Testis (tissue), 3 donors: Measurements from ENCODE around the gene CDH4. TPM values are rescaled to one million over a fixed set of nuclear protein-coding genes. Genes with fewer than 3 reads are reported as not detected.

Experiments
- DNase-seq: peaks from one replicate; pipeline ENCODE4 v3.0.0-alpha.2; 2019
- H3K27ac ChIP-seq, 2 donors: fragments of 200-600 bp; sonication (generic); one replicate each; pipeline ENCODE4 v1.5.1; 2019
- H3K27me3 ChIP-seq: fragments of 200-600 bp; sonication (generic); one replicate; pipeline ENCODE4 v1.5.1; 2019
- H3K36me3 ChIP-seq: fragments of 200-600 bp; sonication (generic); one replicate; pipeline ENCODE4 v1.5.1; 2017; ENCODE audit warnings: low read depth; ENCODE audit errors: missing control alignments
- H3K4me1 ChIP-seq: fragments of 200-600 bp; sonication (generic); one replicate; pipeline ENCODE4 v1.5.1; 2019
- H3K4me3 ChIP-seq, 2 donors: fragments of 200-600 bp; sonication (generic); one replicate each; pipeline ENCODE4 v1.5.1; 2017 to 2019
- H3K9me3 ChIP-seq: fragments of 200-600 bp; sonication (generic); one replicate; pipeline ENCODE4 v1.5.1; 2017
- CTCF ChIP-seq, 3 experiments: fragments of 450-650 bp in 2 of 3; fragments of 200-600 bp in 1 of 3; sonication (generic) in 1 of 3; IDR thresholded peaks; one replicate each; pipeline ENCODE4 v1.5.1; 2016 to 2019; ENCODE audit warnings: antibody characterized with exemption in 3 of 3, mild to moderate bottlenecking in 2 of 3, moderate library complexity in 1 of 3
- POLR2A ChIP-seq: fragments of 450-650 bp; IDR thresholded peaks from one replicate; pipeline ENCODE4 v1.6.1; 2017; ENCODE audit warnings: antibody characterized with exemption, mild to moderate bottlenecking, moderate library complexity
- WGBS, 2 donors: methylation state at CpG; one replicate each; pipeline ENCODE4 v1.1.5; 2018; 5-methylcytosine and 5-hydroxymethylcytosine counted together
- intact Hi-C: fragments of 100-400 bp; cut with DNase I; formaldehyde crosslinking; loops from one replicate; pipeline ENCODE4 v1.15.1; 2023; ENCODE audit warnings: low total_unique reads
- polyA plus RNA-seq: library from polyadenylated mRNA; stranded (reverse); fragments of 350-450 nt; fragmentation: Illumina TruSeq; extraction: RNeasy Lipid Tissue Mini Kit (QIAGEN cat#74804); gene quantifications from one replicate; pipeline ENCODE4 v1.2.3, GENCODE V29; 2014; ENCODE audit warnings: low read depth, low replicate concordance; ENCODE audit not compliant: insufficient read depth
- total RNA-seq, 2 donors: library from RNA; depleted of rRNA; stranded (reverse); fragments of >200 nt; gene quantifications; one replicate each; pipeline ENCODE4 v1.2.3, GENCODE V29; 2016

Gene CDH4
- total and polyA plus RNA-seq, 3 donors from 2014 or later: 1.4 to 3.3 (median 1.9) TPM

DNA sequence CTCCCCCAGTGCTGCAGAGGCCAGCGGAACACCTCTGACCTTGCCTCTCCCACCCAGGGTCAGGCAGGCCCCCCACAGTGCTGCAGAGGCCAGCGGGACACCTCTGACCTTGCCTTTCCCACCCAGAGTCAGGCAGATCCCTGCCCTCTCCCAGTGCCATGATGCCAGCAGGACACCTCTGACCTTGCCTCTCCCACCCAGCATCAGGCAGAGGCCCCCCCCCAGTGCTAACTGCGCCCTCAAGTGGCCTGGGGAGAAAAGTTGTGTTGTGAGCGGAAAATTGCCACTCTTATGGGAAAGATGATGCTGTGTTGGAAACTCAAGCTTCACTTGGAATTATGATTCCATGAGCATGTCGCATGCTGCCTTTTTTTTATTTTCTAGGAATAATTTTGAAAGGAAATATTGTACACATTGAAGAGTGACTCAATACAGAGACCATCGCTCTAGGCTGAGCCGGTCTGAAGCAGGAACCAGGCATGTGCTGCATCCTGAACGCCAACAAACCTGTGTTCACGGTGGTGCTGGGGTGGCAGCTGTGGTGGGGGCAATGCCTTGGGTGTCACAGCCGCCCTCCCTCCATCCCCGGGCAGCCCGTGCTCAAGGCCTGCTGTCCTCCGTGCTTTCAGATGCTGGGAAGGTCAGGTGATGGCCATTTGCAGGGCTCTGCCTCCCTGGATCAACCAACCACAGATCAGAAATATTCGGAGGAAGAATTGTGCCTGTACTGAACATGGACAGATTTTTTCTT, 98.6 kb downstream of the CDH4 start:
- DNase-seq: no peak
- TF ChIP-seq POLR2A (no peak), CTCF (IDR thresholded peaks at IDR 0.05) (no peak)
- 84 to 88% methylated on average over 12 to 14 of the region's 14 CpGs for WGBS, 2 donors
- intact Hi-C loops: no loop called here
- no peak overlapping the region for H3K4me3 ChIP-seq
- no peak overlapping the region for H3K27ac ChIP-seq
- no peaks in the 10 kb centered on the region for H3K4me1 ChIP-seq
- no peaks in the 10 kb centered on the region for H3K27me3 ChIP-seq
- H3K36me3 ChIP-seq: no peaks in the 10 kb centered on the region
- H3K9me3 ChIP-seq: no peaks in the 10 kb centered on the region

DNA sequence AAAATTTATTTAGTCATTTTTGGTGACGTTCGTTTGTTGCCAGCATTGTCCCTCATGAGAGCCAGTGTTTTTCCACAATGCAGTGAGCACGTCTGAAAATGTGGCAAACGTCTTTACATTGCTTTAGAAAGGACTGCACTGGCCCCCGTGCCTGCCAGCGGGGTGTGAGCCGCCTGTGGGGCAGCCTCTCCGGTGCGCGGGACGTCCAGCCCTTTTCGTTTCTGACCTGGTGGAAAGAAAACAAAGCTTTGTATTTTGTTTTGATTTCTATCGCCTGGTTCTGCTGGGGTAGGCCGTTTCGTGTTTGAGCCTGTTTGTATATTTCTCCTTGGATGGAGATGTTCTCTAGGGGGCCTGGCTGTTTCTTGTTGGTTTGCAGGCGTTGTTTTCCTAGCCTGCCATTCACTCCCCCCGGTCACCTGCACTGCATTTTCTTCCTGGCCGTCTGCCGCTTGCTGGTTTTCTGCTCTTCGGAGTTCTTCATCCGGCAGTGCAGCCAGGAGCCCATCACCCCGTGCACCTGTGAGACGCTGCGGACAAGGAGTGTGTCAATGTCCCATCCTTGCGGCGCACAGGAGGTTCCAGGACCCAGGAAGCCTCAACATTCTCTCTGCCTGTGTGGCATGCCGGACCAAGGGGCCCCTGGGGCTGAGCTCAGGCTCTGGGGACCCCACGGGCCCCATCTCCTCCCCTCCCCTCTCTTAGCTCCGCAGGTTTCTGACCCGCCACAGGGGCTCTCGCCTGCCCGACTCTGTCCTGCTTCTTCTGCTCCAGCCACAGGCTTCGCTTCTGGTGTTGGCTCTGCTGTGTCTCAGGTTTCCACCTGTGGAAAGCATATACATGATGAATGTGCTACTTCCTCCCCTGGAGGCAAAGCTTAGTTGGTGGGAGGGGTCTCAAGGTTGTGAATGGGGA, 100.5 kb downstream of the CDH4 start:
- no peak for TF ChIP-seq POLR2A
- no peak for TF ChIP-seq CTCF (IDR thresholded peaks at IDR 0.05)
- WGBS, 2 donors: 43 to 46% methylated on average over 29 to 33 of the region's 33 CpGs
- no peak overlapping the region for H3K27ac ChIP-seq
- no peaks in the 10 kb centered on the region for H3K9me3 ChIP-seq
- intact Hi-C loops: no loop called here
- no peaks in the 10 kb centered on the region for H3K36me3 ChIP-seq
- H3K27me3 ChIP-seq: no peaks in the 10 kb centered on the region
- no peak for DNase-seq
- H3K4me3 ChIP-seq: no peak overlapping the region
- no peaks in the 10 kb centered on the region for H3K4me1 ChIP-seq

- Histone ChIP-seq H3K9me3 (no peaks in the 10 kb centered on the region), H3K36me3 (no peaks in the 10 kb centered on the region), H3K4me1 (no peaks in the 10 kb centered on the region), H3K27ac (no peak overlapping the region), H3K27me3 (no peaks in the 10 kb centered on the region), H3K4me3 (no peak overlapping the region)
- intact Hi-C loops: no loop called here
- 71 to 76% methylated on average over 11 to 12 of the region's 12 CpGs for WGBS, 2 donors
- no peak for DNase-seq
- TF ChIP-seq CTCF (IDR thresholded peaks at IDR 0.05) (no peak), POLR2A (no peak)
Observed at GRCh38 chr20:61353261-61354000, 101.4 kb downstream of the CDH4 start.

DNA sequence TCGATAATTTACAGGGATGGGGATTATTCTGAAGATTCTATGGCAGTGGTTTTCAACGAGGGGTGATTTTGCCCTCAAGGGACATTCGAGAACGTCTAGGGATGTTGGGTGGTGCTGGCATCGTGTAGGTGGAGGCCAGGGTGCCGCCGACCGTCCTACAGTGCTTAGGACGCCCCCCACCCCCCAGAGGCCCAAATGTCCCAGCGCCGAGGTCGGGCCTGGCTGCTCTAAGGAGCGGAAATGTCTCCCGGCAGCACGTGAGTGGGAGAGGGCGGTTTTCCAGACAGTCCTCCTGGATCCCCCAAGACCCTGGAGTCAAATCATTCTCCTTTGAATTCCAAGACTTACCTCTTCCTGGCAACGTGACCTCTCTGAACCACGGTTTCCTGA, 101.9 kb downstream of the CDH4 start:
- no peaks in the 10 kb centered on the region for H3K9me3 ChIP-seq
- no peaks in the 10 kb centered on the region for H3K27me3 ChIP-seq
- no peak overlapping the region for H3K27ac ChIP-seq
- intact Hi-C loops: no loop called here
- H3K4me1 ChIP-seq: no peaks in the 10 kb centered on the region
- 83 to 86% methylated on average over 16 to 18 of the region's 18 CpGs for WGBS, 2 donors
- DNase-seq: no peak
- H3K4me3 ChIP-seq: no peak overlapping the region
- TF ChIP-seq POLR2A (no peak), CTCF (IDR thresholded peaks at IDR 0.05) (no peak)
- no peaks in the 10 kb centered on the region for H3K36me3 ChIP-seq
